Central memory CD4-positive, alpha-beta T cell (primary cell): ENCODE measurements around the gene RASGRP3.
"Not testable (repeated sequence)": the region's sequence is repeated elsewhere in the genome, so short reads cannot be mapped to it uniquely, and the experiment has no call there.

ENCODE experiments used
- DNase-seq: peaks from one replicate; pipeline ENCODE4 v3.0.0; 2022

The RASGRP3 gene

GRCh38 chr2:33458248-33458819 lies 18.1 kb upstream of the RASGRP3 start:
- no peak for DNase-seq

- DNase-seq: no peak
Measured at GRCh38 chr2:33459745-33460144, 16.7 kb upstream of the RASGRP3 start.

GRCh38 chr2:33462512-33462911 lies 13.9 kb upstream of the RASGRP3 start:
- not testable (repeated sequence) for DNase-seq

GRCh38 chr2:33467413-33467812 lies 9.0 kb upstream of the RASGRP3 start:
- DNase-seq: no peak

GRCh38 chr2:33469238-33469637 lies 7.2 kb upstream of the RASGRP3 start:
- no peak for DNase-seq

DNA sequence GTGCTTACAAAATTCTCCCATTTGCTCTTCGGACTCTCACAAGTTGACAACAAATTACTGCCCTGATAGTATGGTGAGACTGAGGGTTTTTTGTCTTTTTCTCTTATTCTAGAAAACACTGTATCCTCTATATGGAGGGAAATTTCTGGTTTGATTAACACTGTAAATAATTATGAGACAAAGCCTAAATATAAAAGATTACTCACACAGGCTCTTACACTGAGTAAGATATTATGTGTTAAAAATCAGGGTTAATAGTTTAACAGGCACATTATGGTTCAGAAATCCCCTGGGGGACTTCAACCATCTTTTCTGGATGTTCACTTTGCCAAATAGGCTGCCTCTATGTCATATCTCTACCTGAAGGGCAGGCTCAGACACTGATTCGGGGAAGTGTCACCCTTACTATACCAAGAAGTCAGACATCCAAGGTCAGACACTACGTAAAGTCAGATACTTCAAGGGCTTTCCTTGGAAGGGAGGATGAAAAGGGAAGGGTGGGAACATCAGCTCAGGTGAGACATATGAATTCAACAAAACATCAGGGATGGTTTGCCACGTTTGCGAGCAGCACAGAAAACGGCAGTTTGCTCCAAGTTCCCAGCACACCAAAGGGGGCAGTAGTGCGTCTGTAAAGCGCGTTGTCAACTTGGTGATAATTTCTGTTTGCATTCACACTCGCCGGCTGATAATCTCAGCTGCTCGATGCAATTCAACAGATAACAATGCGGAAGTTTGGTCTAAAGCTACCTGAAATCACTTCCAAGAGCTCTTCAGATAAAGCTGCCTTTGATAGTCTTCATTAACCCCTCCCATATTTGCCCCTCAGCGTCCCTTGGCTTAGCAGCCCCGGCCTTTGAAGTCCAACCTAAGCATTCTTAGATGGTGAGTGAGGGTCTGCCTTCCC lies 972 bp upstream of the RASGRP3 start:
- peak; percentile 84 for DNase-seq

GRCh38 chr2:33476793-33477190 lies 343 bp downstream of the RASGRP3 start:
- DNase-seq: no peak

GRCh38 chr2:33477473-33478468 lies 1.3 kb downstream of the RASGRP3 start:
- DNase-seq: peak; percentile 9

- DNase-seq: no peak
Measured at GRCh38 chr2:33478968-33479731, 2.7 kb downstream of the RASGRP3 start.

DNA sequence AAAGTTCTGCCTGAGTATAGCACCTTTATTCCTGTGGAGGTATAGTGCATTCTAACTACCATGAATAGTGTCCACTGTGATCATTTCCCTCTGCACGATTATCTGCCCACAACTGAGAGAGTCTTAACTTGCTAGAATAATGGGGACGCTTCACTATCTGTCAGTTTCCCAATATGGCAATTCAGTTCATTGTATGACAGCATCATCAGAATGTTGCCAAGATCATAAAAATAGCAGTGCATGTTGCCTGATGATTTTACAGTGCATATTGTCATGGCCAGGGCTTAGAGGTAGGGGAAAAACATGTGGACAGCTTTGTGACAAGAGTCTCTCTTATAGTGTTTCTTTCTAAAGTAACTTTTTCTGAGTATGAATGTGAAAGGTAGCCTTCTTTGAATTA lies 6.1 kb downstream of the RASGRP3 start:
- no peak for DNase-seq

- DNase-seq: no peak
Measured at GRCh38 chr2:33484042-33484621, 7.7 kb downstream of the RASGRP3 start.

GRCh38 chr2:33485051-33485450 lies 8.6 kb downstream of the RASGRP3 start:
- DNase-seq: no peak

- DNase-seq: no peak
Measured at GRCh38 chr2:33486544-33486943, 10.1 kb downstream of the RASGRP3 start.

GRCh38 chr2:33488178-33488690 lies 11.8 kb downstream of the RASGRP3 start:
- no peak for DNase-seq

- DNase-seq: no peak
Measured at GRCh38 chr2:33488715-33489540, 12.5 kb downstream of the RASGRP3 start.

GRCh38 chr2:33489835-33490431 lies 13.5 kb downstream of the RASGRP3 start:
- no peak for DNase-seq

- DNase-seq: no peak
Measured at GRCh38 chr2:33491441-33492084, 15.1 kb downstream of the RASGRP3 start.

DNA sequence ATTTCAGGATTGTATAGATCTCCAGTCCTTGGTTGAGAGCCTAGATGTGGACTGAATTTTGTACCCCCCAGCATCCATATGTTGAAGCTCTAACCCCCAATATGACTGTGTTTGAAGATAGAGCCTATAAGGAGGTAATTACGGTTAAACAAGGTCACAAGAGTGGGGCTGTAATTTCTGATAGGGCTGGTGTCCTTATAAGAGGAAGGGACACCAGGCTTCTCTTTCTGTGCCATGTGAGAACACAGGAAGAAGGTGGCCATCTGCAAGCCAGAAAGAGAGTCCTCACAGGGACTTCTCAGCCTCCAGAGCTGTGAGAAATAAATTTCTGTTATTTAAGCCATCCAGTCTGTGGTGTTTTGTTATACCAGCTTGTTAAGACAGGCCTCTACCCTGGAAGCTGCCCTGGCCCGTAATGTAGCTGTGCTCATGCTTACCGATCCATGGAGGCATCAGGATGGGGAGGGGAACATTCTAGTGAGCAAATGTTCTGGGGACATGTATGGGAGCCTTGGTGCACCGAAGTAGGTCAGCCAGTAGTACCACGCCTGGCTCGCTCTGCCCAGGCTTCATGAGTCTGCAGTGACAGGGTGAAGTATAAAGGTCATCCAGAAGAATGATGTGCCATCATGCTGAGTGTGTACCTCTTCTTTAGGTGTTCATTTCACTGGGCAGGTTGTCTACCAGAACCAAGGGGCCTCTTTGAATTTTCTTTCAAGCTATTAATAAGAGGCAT lies 16.1 kb downstream of the RASGRP3 start:
- DNase-seq: no peak
